Measurements from ENCODE around the gene SPAG17. TPM values are rescaled to one million over a fixed set of nuclear protein-coding genes. Genes with fewer than 3 reads are reported as not detected.

SPAG17 gene
- total RNA-seq, 1 experiment from 2014 or later: not detected

DNA sequence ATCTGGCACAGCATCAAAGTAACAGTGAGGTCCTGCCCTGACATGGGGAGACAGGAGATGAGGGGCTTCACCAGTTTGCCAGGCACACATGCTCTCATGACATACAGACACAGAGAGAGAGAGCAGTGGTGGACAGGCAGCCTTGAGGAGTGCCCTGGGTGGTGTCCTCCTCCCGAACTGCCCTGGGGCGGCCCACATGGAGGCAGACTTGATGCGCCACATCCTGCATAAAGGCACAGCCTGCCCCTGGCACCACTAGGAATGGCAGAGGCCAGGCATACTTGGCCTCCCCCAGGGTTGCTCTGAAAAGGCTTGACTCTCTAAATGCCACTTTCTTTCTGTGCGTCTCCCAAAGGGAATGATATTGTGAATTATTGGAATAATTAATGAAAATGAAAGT is 67.5 kb downstream of the SPAG17 start:
- Histone ChIP-seq H3K27me3 (ENCODE audit: low read length) (no peaks in the 10 kb centered on the region), H3K79me2 (ENCODE audit: low read length) (no peaks in the 10 kb centered on the region), H3K4me3 (ENCODE audit: low read length) (no peak overlapping the region), H3K9me3 (ENCODE audit: low read length) (no peaks in the 10 kb centered on the region), H3K4me1 (ENCODE audit: insufficient read depth, low read length) (peaks cover 64% of the 10 kb centered on the region), H3K9ac (ENCODE audit: low read length) (no peak overlapping the region), H2AFZ (ENCODE audit: low read length) (no peak overlapping the region), H3K9me2 (replicated peaks; ENCODE audit: low read length) (no peaks in the 10 kb centered on the region), H3K36me3 (ENCODE audit: low read depth, low read length) (no peaks in the 10 kb centered on the region), H3F3A (ENCODE audit: low read length, unreplicated experiment) (no peaks in the 10 kb centered on the region), H3K4me2 (ENCODE audit: low read length) (no peak overlapping the region), H3K27ac (ENCODE audit: low read length) (no peak overlapping the region), H4K20me1 (ENCODE audit: low read length) (no peaks in the 10 kb centered on the region)
- POLR2A ChIA-PET (ENCODE audit: unreplicated experiment): no interaction called here
- TF ChIP-seq, protein P1, sequence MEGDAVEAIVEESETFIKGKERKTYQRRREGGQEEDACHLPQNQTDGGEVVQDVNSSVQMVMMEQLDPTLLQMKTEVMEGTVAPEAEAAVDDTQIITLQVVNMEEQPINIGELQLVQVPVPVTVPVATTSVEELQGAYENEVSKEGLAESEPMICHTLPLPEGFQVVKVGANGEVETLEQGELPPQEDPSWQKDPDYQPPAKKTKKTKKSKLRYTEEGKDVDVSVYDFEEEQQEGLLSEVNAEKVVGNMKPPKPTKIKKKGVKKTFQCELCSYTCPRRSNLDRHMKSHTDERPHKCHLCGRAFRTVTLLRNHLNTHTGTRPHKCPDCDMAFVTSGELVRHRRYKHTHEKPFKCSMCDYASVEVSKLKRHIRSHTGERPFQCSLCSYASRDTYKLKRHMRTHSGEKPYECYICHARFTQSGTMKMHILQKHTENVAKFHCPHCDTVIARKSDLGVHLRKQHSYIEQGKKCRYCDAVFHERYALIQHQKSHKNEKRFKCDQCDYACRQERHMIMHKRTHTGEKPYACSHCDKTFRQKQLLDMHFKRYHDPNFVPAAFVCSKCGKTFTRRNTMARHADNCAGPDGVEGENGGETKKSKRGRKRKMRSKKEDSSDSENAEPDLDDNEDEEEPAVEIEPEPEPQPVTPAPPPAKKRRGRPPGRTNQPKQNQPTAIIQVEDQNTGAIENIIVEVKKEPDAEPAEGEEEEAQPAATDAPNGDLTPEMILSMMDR (conservative IDR thresholded peaks at IDR 0.05; ENCODE audit: low read depth, low read length): no peak
- TF ChIP-seq EZH2 (IDR thresholded peaks at IDR 0.05; ENCODE audit: low read length, unreplicated experiment) (no peak), EZH2phosphoT487 (IDR thresholded peaks at IDR 0.05; ENCODE audit: borderline replicate concordance, low read length) (no peak)
- DNase-seq: no peak
- CTCF ChIA-PET: no interaction called here
- no peak for ATAC-seq
- intact Hi-C loops (cut with micrococcal nuclease): no loop called here
- BruUV-seq (replicated peaks): no TSS peak

- DNase-seq: peak; percentile 46
- Histone ChIP-seq H3K4me1 (ENCODE audit: insufficient read depth, low read length) (peaks cover 58% of the 10 kb centered on the region), H3K9me2 (replicated peaks; ENCODE audit: low read length) (no peaks in the 10 kb centered on the region), H2AFZ (ENCODE audit: low read length) (no peak overlapping the region), H3F3A (ENCODE audit: low read length, unreplicated experiment) (no peaks in the 10 kb centered on the region), H3K9me3 (ENCODE audit: low read length) (no peaks in the 10 kb centered on the region), H3K4me3 (ENCODE audit: low read length) (no peak overlapping the region), H3K4me2 (ENCODE audit: low read length) (0 out of 2 replicates have a peak overlapping the region, but pooled peaks have one; percentile 16), H3K9ac (ENCODE audit: low read length) (no peak overlapping the region), H4K20me1 (ENCODE audit: low read length) (no peaks in the 10 kb centered on the region), H3K27me3 (ENCODE audit: low read length) (no peaks in the 10 kb centered on the region), H3K36me3 (ENCODE audit: low read depth, low read length) (no peaks in the 10 kb centered on the region), H3K27ac (ENCODE audit: low read length) (no peak overlapping the region), H3K79me2 (ENCODE audit: low read length) (no peaks in the 10 kb centered on the region)
- BruUV-seq (replicated peaks): no TSS peak
- POLR2A ChIA-PET (ENCODE audit: unreplicated experiment): no interaction called here
- ATAC-seq: no peak
- CTCF ChIA-PET: no interaction called here
- TF ChIP-seq, protein P1 (conservative IDR thresholded peaks at IDR 0.05; ENCODE audit: low read depth, low read length): no peak
- no peak for TF ChIP-seq EZH2phosphoT487 (IDR thresholded peaks at IDR 0.05; ENCODE audit: borderline replicate concordance, low read length)
- no peak for TF ChIP-seq EZH2 (IDR thresholded peaks at IDR 0.05; ENCODE audit: low read length, unreplicated experiment)
- intact Hi-C loops (cut with micrococcal nuclease): no loop called here
These were observed 68.1 kb downstream of the SPAG17 start for GRCh38 chr1:118116909-118117308.

DNA sequence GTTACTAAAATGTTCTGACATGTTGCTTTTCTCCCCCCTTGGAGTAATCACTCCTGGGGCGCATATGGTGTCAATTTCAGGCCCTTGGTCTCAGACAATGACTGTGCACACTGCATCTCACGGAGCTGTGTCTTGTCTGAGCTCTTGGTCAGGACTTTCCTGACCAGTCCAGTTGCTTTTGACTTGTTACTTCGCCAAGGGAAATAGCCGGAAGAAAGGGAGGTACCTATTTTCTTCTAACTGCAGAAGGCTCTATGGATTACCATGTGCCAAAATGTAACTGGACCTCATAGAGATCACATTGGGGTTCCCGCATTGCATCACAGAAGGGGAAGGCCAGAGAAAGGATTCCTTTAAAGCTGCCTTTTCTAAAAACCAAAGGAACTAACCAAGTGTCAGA is 68.6 kb downstream of the SPAG17 start:
- Histone ChIP-seq H2AFZ (ENCODE audit: low read length) (no peak overlapping the region), H3K4me1 (ENCODE audit: insufficient read depth, low read length) (peaks cover 56% of the 10 kb centered on the region), H3K4me3 (ENCODE audit: low read length) (no peak overlapping the region), H3K4me2 (ENCODE audit: low read length) (peak overlapping the region; percentile 16; the same call in 1 of the 2 replicates), H4K20me1 (ENCODE audit: low read length) (no peaks in the 10 kb centered on the region), H3K36me3 (ENCODE audit: low read depth, low read length) (no peaks in the 10 kb centered on the region), H3K27ac (ENCODE audit: low read length) (0 out of 2 replicates have a peak overlapping the region, but pooled peaks have one; percentile 29), H3K9me3 (ENCODE audit: low read length) (no peaks in the 10 kb centered on the region), H3F3A (ENCODE audit: low read length, unreplicated experiment) (no peaks in the 10 kb centered on the region), H3K9me2 (replicated peaks; ENCODE audit: low read length) (no peaks in the 10 kb centered on the region), H3K27me3 (ENCODE audit: low read length) (no peaks in the 10 kb centered on the region), H3K79me2 (ENCODE audit: low read length) (no peaks in the 10 kb centered on the region), H3K9ac (ENCODE audit: low read length) (no peak overlapping the region)
- TF ChIP-seq, protein P1 (conservative IDR thresholded peaks at IDR 0.05; ENCODE audit: low read depth, low read length): no peak
- TF ChIP-seq EZH2phosphoT487 (IDR thresholded peaks at IDR 0.05; ENCODE audit: borderline replicate concordance, low read length) (no peak), EZH2 (IDR thresholded peaks at IDR 0.05; ENCODE audit: low read length, unreplicated experiment) (no peak)
- no TSS peak for BruUV-seq (replicated peaks)
- ChIA-PET CTCF (no interaction called here), POLR2A (ENCODE audit: unreplicated experiment) (no interaction called here)
- intact Hi-C loops (cut with micrococcal nuclease): no loop called here
- no peak for DNase-seq
- no peak for ATAC-seq
